GM23248 (cell line): ENCODE data around the gene FSTL4. TPM values are rescaled to one million over a fixed set of nuclear protein-coding genes. Genes with fewer than 3 reads are reported as not detected.

ENCODE experiments used
- DNase-seq: peaks from one replicate; pipeline ENCODE4 v3.0.0-alpha.2; 2015
- H2AFZ ChIP-seq: fragments of 200-600 bp; sonication (generic); 2 replicates; pipeline ENCODE4 v1.6.1; 2016; ENCODE audit warnings: antibody characterized with exemption
- H3F3A ChIP-seq: fragments of 200-600 bp; sonication (generic); 2 replicates; pipeline ENCODE4 v1.6.1; 2016; ENCODE audit warnings: mild to moderate bottlenecking, antibody characterized with exemption, mixed run types; ENCODE audit not compliant: insufficient read depth
- H3K27ac ChIP-seq: fragments of 200-600 bp; sonication (generic); 2 replicates; pipeline ENCODE4 v1.5.1; 2016; ENCODE audit warnings: mild to moderate bottlenecking
- H3K27me3 ChIP-seq: fragments of 200-600 bp; sonication (generic); replicated peaks from 2 replicates; pipeline ENCODE4 v1.6.1; 2016; ENCODE audit warnings: mild to moderate bottlenecking; ENCODE audit not compliant: insufficient read depth
- H3K36me3 ChIP-seq: fragments of 200-600 bp; sonication (generic); 2 replicates; pipeline ENCODE4 v1.6.1; 2016; ENCODE audit warnings: low read depth, mild to moderate bottlenecking
- H3K4me1 ChIP-seq: fragments of 200-600 bp; sonication (generic); 2 replicates; pipeline ENCODE4 v1.6.1; 2016; ENCODE audit warnings: mild to moderate bottlenecking; ENCODE audit not compliant: insufficient read depth
- H3K4me2 ChIP-seq: fragments of 200-600 bp; sonication (generic); one replicate; pipeline ENCODE4 v1.6.1; 2016; ENCODE audit warnings: mild to moderate bottlenecking; ENCODE audit not compliant: unreplicated experiment
- H3K4me3 ChIP-seq: fragments of 200-600 bp; sonication (generic); 2 replicates; pipeline ENCODE4 v1.5.1; 2016; ENCODE audit warnings: mild to moderate bottlenecking
- H3K79me2 ChIP-seq: fragments of 200-600 bp; sonication (generic); 2 replicates; pipeline ENCODE4 v1.6.1; 2016; ENCODE audit warnings: mild to moderate bottlenecking; ENCODE audit not compliant: insufficient read depth
- H3K9ac ChIP-seq: fragments of 200-600 bp; sonication (generic); 2 replicates; pipeline ENCODE4 v1.6.1; 2016; ENCODE audit warnings: mild to moderate bottlenecking
- H3K9me2 ChIP-seq: fragments of 200-600 bp; sonication (generic); 2 replicates; pipeline ENCODE4 v1.6.1; 2016; ENCODE audit warnings: mixed run types, mild to moderate bottlenecking, moderate library complexity; ENCODE audit not compliant: insufficient read depth
- H3K9me3 ChIP-seq: fragments of 200-600 bp; sonication (generic); one replicate; pipeline ENCODE4 v1.6.1; 2017; ENCODE audit warnings: low read depth
- H4K20me1 ChIP-seq: fragments of 200-600 bp; sonication (generic); 2 replicates; pipeline ENCODE4 v1.6.0; 2016; ENCODE audit not compliant: insufficient read depth
- EZH2 ChIP-seq: fragments of 200-600 bp; sonication (generic); IDR thresholded peaks from 2 replicates; pipeline ENCODE4 v1.6.1; 2018; ENCODE audit warnings: antibody characterized with exemption, mild to moderate bottlenecking; ENCODE audit not compliant: insufficient read depth, poor library complexity, severe bottlenecking
- EZH2phosphoT487 ChIP-seq: fragments of 200-600 bp; sonication (generic); IDR thresholded peaks from 2 replicates; pipeline ENCODE4 v1.6.1; 2018; ENCODE audit warnings: antibody characterized with exemption, moderate library complexity, mild to moderate bottlenecking, low read depth; ENCODE audit not compliant: insufficient read depth
- WGBS, 2 experiments: methylation state at CpG; one replicate each; pipeline ENCODE4 v1.1.6; 2015 to 2017; ENCODE audit warnings: low lambda C conversion rate in 2 of 2, low coverage in 1 of 2; ENCODE audit errors: missing lambda C conversion rate in 2 of 2; 5-methylcytosine and 5-hydroxymethylcytosine counted together
- in situ Hi-C: fragments of 300-500 bp; cut with MboI; formaldehyde crosslinking; loops from 2 replicates; pipeline ENCODE4 v1.15.0; 2020
- polyA plus RNA-seq: library from polyadenylated mRNA; unstranded; fragments of >200 nt; fragmentation: Nextera tagmentation; extraction: Ambion mirVana; gene quantifications from 2 replicates; pipeline ENCODE4 v1.2.1, GENCODE V29; 2016
- total RNA-seq: library from RNA; depleted of rRNA; stranded (reverse); fragments of >200 nt; shearing (Covaris generic); gene quantifications from 2 replicates; pipeline ENCODE4 v1.2.3, GENCODE V29; 2014

Gene FSTL4
- total and polyA plus RNA-seq, 2 experiments from 2014 or later = not detected

DNA sequence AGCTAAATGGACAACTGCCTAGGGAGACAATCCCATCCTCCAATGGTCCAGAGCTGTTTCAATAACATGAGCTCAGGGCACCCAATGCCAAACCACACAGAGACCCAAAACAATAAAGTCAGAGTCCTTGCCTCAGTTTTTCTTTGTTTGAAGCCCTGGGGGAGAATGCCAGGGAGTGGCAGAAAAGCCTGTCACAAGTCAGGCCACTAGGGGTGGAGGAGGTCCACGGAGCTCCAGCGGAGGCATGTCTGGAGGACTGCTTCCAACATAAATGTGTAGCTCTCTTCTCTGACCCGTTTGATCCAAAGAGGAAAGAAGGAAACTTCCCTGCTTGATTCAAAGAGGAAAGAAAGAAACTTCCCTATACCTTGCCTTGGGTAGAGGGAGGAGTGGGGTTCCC lies 385.3 kb downstream of the FSTL4 start:
- Histone ChIP-seq H3K4me2 (no peak overlapping the region), H3K4me1 (no peaks in the 10 kb centered on the region), H3K4me3 (no peak overlapping the region), H3K9me3 (no peaks in the 10 kb centered on the region), H3K9me2 (no peaks in the 10 kb centered on the region), H3F3A (no peaks in the 10 kb centered on the region), H3K27ac (no peak overlapping the region), H3K79me2 (no peaks in the 10 kb centered on the region), H2AFZ (no peak overlapping the region), H3K36me3 (no peaks in the 10 kb centered on the region), H3K27me3 (peaks cover 19% of the 10 kb centered on the region; the same call in 1 of the 2 replicates), H4K20me1 (no peaks in the 10 kb centered on the region), H3K9ac (no peak overlapping the region)
- in situ Hi-C loops = no loop called here
- no peak for TF ChIP-seq EZH2phosphoT487
- WGBS, 2 experiments = 36 to 40% methylated on average over 3 of the region's 3 CpGs
- no peak for DNase-seq

DNA sequence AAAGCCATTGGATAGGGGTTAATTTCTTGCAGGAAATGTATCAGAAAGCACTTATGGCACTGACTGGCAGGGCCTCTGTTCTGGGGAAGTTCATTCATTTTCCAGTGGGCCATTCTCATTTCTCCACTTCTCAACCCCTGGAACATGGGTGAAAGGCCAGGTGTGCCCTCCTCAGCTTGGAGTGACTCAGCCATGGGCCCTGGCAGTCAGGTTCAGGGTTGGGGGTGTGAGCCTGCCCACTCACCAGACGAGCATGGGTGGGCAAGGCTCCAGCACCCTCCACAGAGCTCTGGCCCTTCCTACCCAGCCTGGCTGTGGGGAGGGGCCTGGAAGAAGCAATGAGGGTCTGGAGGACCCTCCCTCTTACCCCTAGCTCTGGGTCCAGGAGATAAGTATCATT lies 386.2 kb downstream of the FSTL4 start:
- TF ChIP-seq EZH2 (no peak), EZH2phosphoT487 (no peak)
- H4K20me1 ChIP-seq = no peaks in the 10 kb centered on the region
- H3K4me3 ChIP-seq = no peak overlapping the region
- in situ Hi-C loops = no loop called here
- H3K9me3 ChIP-seq = no peaks in the 10 kb centered on the region
- 50 to 63% methylated on average over 1 of the region's 1 CpG for WGBS, 2 experiments
- no peak overlapping the region for H3K27ac ChIP-seq
- no peaks in the 10 kb centered on the region for H3K36me3 ChIP-seq
- no peaks in the 10 kb centered on the region for H3K79me2 ChIP-seq
- no peak overlapping the region for H2AFZ ChIP-seq
- no peak overlapping the region for H3K4me2 ChIP-seq
- peaks cover 19% of the 10 kb centered on the region; the same call in 1 of the 2 replicates for H3K27me3 ChIP-seq
- no peaks in the 10 kb centered on the region for H3F3A ChIP-seq
- no peaks in the 10 kb centered on the region for H3K4me1 ChIP-seq
- no peak for DNase-seq
- H3K9me2 ChIP-seq = no peaks in the 10 kb centered on the region
- no peak overlapping the region for H3K9ac ChIP-seq

DNA sequence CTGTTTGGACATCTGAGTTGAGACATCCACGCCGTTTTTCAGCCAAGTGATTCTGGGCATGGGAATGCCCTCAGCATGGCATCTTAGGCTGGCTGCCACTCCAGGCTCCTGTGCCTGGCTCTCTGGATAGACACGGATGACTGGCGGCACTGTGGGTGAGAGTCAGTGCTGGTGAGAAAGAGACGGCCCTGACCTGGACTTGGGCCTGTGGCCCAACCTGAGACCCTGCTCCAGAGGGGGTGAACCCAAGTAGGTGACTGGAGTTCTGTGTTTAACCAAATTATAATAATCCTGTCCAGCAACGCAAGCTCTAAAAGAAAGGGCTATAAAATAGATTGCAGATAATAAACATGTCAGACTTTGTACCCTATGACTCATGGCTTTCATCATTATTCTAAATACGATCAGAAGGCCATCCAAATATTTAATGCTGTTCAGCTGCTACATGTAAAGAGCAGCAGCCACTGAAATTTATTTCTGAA lies 386.6 kb downstream of the FSTL4 start:
- H3F3A ChIP-seq = no peaks in the 10 kb centered on the region
- DNase-seq = peak; percentile 28
- H3K9ac ChIP-seq = no peak overlapping the region
- H3K4me3 ChIP-seq = no peak overlapping the region
- H4K20me1 ChIP-seq = no peaks in the 10 kb centered on the region
- no peak for TF ChIP-seq EZH2
- TF ChIP-seq EZH2phosphoT487 = no peak
- H3K79me2 ChIP-seq = no peaks in the 10 kb centered on the region
- no peak overlapping the region for H3K27ac ChIP-seq
- in situ Hi-C loops = no loop called here
- H3K36me3 ChIP-seq = no peaks in the 10 kb centered on the region
- no peaks in the 10 kb centered on the region for H3K9me2 ChIP-seq
- H3K4me1 ChIP-seq = no peaks in the 10 kb centered on the region
- peaks cover 19% of the 10 kb centered on the region; the same call in 1 of the 2 replicates for H3K27me3 ChIP-seq
- H2AFZ ChIP-seq = no peak overlapping the region
- no peaks in the 10 kb centered on the region for H3K9me3 ChIP-seq
- WGBS, 2 experiments = 63 to 64% methylated on average over 7 of the region's 7 CpGs
- H3K4me2 ChIP-seq = no peak overlapping the region

DNA sequence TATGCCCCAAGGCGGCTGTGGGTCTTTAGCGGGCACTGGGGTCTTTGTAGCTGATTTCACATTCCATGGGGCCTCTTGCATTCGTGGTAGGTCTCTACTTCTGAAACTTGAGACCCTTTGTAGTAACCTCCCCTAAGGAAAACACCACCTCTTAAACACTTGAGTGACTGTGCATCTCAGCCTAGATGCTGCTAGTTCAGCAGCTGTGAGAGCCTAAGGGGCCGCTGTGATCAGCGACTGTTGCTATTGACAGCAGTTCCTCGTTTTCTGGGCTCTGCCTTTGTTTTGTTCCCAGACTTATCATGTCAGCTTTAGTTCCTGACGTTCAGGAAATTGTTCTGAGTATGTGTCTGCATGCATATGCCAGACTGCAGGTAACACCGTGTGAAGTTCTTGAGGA lies 389.4 kb downstream of the FSTL4 start:
- in situ Hi-C loops = no loop called here
- H3K9ac ChIP-seq = no peak overlapping the region
- H2AFZ ChIP-seq = no peak overlapping the region
- H3K4me2 ChIP-seq = no peak overlapping the region
- DNase-seq = no peak
- H3K27ac ChIP-seq = no peak overlapping the region
- H3F3A ChIP-seq = no peaks in the 10 kb centered on the region
- H3K4me1 ChIP-seq = no peaks in the 10 kb centered on the region
- H3K79me2 ChIP-seq = no peaks in the 10 kb centered on the region
- H3K9me2 ChIP-seq = no peaks in the 10 kb centered on the region
- TF ChIP-seq EZH2 (no peak), EZH2phosphoT487 (no peak)
- WGBS, 2 experiments = 61 to 63% methylated on average over 8 of the region's 8 CpGs
- H4K20me1 ChIP-seq = no peaks in the 10 kb centered on the region
- H3K4me3 ChIP-seq = no peak overlapping the region
- no peaks in the 10 kb centered on the region for H3K36me3 ChIP-seq
- H3K27me3 ChIP-seq = 0 out of 2 replicates have a peak, but pooled peaks cover 12% of the 10 kb centered on the region
- no peaks in the 10 kb centered on the region for H3K9me3 ChIP-seq

DNA sequence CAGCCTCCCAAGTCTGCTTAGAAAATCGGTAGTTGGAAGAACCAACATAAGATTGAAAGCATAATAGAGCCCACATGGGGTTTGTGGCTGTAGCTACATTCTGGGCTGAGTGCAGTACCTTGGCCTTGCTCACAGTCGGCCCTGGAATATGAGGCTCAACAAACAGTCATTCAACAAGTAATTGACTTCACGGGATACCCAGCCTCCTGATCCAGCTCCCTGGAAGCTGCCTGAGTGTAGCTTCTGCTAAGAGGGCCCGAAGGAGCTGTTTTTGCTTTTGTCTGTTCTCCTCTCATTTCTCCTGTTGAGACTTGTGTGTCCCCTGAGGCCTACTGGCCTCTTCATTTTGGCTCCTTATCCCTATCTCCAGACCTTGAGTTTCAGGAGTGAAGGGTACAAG lies 389.8 kb downstream of the FSTL4 start:
- WGBS, 2 experiments = 44 to 53% methylated on average over 4 of the region's 4 CpGs
- DNase-seq = no peak
- TF ChIP-seq EZH2 (no peak), EZH2phosphoT487 (no peak)
- in situ Hi-C loops = no loop called here
- Histone ChIP-seq H3K27me3 (0 out of 2 replicates have a peak, but pooled peaks cover 7% of the 10 kb centered on the region), H3K36me3 (no peaks in the 10 kb centered on the region), H3F3A (no peaks in the 10 kb centered on the region), H3K27ac (no peak overlapping the region), H3K9ac (no peak overlapping the region), H3K9me2 (no peaks in the 10 kb centered on the region), H4K20me1 (no peaks in the 10 kb centered on the region), H2AFZ (no peak overlapping the region), H3K79me2 (no peaks in the 10 kb centered on the region), H3K4me2 (no peak overlapping the region), H3K4me3 (no peak overlapping the region), H3K4me1 (no peaks in the 10 kb centered on the region), H3K9me3 (no peaks in the 10 kb centered on the region)
